NK-92 treated with Interleukin-12 subunit alpha and Interleukin-12 subunit beta, amount 100 ng/mL, for 24 hours (cell line): ENCODE data around the gene HPS3.
"Not testable (repeated sequence)": the region's sequence is repeated elsewhere in the genome, so short reads cannot be mapped to it uniquely, and the experiment has no call there.

Experiments used
- DNase-seq: peaks from one replicate; lab custom pipeline; 2025; lab: John Stamatoyannopoulos, UW

The HPS3 gene

GRCh38 chr3:149129326-149130205 lies at the start of gene HPS3:
HPS3 (plus strand) TSS chr3:149129638; CDS start chr3:149129724, 86 bp downstream.
- DNase-seq = peak; percentile 82

- no peak for DNase-seq
Observed at GRCh38 chr3:149080011-149080698, 49.3 kb upstream of the HPS3 start.

DNA sequence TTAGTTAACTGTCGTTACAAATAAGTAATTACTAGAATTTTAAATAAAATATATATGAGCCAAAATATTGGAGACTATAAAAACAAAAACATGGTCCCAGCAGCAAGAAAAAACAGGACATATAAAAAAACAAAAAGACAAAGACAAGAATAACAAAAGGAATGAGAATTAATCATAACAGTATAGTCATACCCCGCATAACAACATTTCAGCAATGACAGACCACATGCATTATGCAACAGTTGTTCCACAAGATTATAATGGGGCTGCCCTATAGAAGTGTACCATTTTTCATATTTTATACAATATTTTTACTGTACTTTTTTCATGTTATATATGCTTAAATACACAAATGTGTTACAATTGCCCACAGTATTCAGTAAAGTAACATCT lies 48.7 kb upstream of the HPS3 start:
- DNase-seq = no peak

- DNase-seq = no peak
Observed at GRCh38 chr3:149081772-149082171, 47.7 kb upstream of the HPS3 start.

- DNase-seq = no peak
Observed at GRCh38 chr3:149085828-149086231, 43.6 kb upstream of the HPS3 start.

- peak; percentile 95 for DNase-seq
Observed at GRCh38 chr3:149086232-149086988, 43.0 kb upstream of the HPS3 start, which contains the start of gene HLTF. HLTF (minus strand) TSS chr3:149086533; CDS start chr3:149086336, 197 bp downstream.

DNA sequence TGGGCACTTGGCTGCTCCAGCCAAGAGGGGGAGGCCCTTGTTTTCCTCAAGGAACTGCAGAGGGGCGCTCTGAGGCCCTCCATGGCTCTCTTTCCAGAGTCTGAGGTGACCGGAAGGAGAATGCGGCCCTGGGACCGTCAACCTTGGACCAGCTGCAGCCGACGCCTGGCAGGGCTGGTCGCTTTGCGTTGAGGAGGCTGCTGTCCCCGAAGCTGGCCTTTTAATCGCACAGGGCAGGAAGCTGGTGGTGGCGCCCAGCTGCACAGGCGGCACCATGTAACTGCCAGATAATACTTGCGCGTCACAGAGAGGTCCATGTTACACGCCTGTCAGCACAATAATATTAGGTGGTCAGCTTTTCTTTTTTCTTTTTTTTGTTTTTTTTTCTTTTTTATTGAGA lies 42.2 kb upstream of the HPS3 start:
- DNase-seq = no peak

DNA sequence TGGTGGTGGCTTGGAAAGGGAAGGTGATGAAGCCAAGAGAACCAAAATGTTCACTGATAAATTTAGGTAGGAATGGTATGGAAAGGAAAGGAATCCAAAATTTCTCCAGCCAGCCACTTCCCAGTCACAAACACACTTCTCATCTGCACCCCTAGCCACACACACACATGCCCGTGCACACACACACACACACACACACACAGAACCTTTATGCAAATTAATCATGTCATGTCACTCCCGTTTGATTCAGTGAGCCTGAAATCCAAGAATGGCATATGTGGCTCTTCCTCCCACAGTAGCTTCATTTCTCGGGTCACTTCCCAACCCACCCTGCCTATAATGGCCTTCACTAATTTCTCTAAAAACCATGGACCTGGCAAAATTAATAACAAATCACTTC lies 40.0 kb upstream of the HPS3 start:
- DNase-seq = no peak

GRCh38 chr3:149090461-149090860 lies 39.0 kb upstream of the HPS3 start:
- no peak for DNase-seq

GRCh38 chr3:149090907-149091306 lies 38.5 kb upstream of the HPS3 start:
- no peak for DNase-seq

DNA sequence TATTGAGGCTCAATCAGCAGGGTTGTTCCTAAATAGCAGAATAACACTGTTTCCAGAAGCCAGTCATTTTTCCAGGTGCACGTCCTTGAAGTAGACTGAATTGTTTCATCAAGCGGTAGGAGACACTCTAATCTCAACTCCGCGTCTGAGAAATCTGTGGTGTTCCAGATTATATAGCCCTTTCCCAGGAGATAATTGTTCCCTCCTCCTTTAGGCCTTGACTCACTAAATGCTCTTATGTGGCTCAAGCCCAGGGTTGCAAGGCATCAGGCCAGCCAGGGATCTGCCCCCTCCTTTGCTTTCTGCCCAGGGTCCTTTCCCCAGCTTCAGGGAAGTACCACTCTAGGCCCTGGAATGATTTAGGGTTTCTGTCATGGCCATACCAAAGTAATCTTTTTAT lies 37.5 kb upstream of the HPS3 start:
- DNase-seq = no peak

DNA sequence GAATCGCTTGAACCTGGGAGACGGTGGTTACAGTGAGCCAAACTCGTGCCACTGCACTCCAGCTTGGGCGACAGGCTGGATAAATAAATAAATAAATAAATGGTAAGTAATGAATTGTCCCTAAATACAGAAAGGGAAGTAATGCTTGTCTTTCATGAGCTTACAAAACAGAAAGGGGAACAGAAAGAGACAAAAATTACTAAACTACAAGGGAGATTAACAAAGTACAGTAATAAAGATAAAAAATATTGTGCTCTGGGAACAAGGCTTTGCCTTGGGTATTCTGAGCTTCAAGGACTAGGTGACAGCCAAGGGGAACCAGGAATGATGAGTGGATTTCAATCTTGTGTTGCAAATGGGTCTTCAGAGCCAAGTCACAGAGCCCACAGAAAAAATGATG lies 34.0 kb upstream of the HPS3 start:
- no peak for DNase-seq

- DNase-seq = not testable (repeated sequence)
Observed at GRCh38 chr3:149097987-149098386, 31.5 kb upstream of the HPS3 start.

GRCh38 chr3:149101154-149101553 lies 28.3 kb upstream of the HPS3 start:
- DNase-seq = no peak

DNA sequence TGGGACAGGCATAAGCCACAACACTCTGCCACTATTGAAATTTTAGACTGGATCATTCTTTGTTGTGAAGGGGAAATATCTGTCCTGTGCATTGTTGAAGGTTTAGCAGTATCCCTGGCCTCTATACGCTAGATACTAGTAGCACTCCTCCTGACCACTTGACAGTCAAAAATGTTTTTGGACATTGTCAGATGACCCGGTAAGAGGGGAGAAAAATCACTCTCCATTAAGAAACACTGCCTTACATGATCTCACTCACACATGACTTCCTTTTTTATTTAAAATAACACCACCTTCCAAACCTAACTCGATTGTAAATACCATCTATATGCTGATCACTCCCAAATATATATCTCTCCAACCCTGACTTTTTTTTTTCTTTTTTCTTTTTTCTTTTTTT lies 27.8 kb upstream of the HPS3 start:
- DNase-seq = no peak

- DNase-seq = no peak
Observed at GRCh38 chr3:149104484-149104883, 25.0 kb upstream of the HPS3 start.

- no peak for DNase-seq
Observed at GRCh38 chr3:149114458-149114857, 15.0 kb upstream of the HPS3 start.

DNA sequence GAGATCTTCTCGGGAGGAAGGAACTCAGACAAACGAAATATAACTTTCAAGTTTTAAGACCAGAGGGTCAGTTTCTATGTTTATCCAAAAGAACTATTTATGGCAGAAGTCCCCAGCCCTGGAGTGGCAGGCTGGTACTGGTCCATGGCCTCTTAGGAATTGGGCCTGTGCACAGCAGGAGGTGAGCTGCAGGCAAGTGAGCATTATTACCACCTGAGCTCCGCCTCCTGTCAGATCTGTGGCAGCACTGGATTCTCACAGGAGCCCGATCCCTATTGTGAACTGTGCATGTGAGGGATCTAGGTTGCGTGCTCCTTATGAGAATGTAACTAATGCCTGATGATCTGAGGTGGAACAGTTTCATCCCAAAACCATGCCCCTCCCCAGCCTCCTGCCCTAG lies 14.3 kb upstream of the HPS3 start:
- DNase-seq = no peak

DNA sequence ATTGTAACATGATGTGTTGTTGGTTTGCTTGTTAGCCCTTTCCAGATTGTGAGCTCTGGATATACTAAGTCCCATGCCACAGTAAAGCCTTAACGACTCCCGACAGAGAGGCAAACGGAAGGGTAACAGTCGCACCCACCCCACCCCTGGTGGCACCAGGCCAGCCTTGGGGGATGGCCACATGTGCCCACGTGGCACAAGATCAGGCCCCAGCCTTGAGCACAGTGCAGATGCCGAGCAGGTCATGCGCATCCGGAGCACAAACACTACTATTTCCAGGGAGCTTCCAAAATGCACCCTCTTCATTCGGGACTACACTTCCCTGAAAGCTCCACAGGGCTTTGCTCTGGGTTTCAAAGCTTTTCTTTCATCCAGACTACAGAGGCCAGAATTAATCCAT lies 10.7 kb upstream of the HPS3 start:
- DNase-seq = no peak

- no peak for DNase-seq
Observed at GRCh38 chr3:149119466-149119865, 10.0 kb upstream of the HPS3 start.

DNA sequence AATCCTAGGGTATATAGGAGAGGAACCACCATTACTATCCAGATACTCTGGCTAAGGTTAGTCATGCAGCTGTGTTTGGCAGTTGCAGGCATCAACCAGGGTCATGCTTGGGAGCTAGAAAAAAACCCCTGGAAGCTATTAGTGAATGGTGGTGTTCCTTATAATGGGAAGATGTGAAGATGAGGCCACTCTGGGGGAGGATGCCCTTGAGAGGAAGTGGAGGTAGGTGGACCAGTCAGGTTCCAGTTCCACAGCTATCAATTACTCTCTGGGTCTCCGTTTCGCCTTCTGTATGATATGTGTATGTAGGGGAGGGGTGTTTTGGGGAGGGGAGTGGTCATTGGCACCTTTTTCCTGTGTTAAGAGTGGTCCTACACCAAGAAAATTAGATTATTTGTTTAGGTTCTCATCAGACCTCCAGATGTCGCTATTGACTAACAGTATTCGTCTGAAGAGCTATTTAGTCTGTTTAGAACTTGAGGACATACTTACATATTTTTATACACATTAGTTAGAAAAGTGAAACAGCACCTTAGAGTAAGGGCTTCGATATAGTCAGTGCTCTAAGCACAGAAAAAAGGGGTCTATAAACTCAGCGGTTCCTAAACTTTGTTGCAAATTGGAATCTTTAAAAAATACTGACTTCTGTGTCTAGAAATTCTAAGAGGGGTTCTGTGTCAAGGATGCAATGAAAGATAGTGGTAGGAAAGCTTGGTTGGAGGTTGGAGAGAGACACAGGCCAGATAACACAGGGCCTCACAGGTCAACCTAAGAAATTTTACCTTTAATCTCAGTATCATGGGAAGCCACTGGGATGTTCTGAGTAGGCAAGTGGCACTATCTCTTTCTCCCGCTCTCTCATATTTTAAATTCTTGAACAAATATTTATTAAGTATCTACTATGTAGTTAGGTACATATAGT lies 9.1 kb upstream of the HPS3 start:
- DNase-seq = no peak
